GM23338 (cell line): ENCODE results near the gene AMPD3. TPM values are rescaled to one million over a fixed set of nuclear protein-coding genes. Genes with fewer than 3 reads are reported as not detected.

Experiments used
- ATAC-seq: fragments of 200-7000 bp; cut with Tn5 transposase; 3 replicates; pipeline ENCODE4 v1.9.1; 2020
- DNase-seq: peaks from one replicate; pipeline ENCODE4 v3.0.0-alpha.2; 2015; ENCODE audit warnings: low spot score
- H2AFZ ChIP-seq: fragments of 200-600 bp; sonication (generic); 2 replicates; pipeline ENCODE4 v1.8.0; 2016; ENCODE audit warnings: antibody characterized with exemption, mild to moderate bottlenecking, moderate library complexity
- H3F3A ChIP-seq: fragments of 200-600 bp; sonication (generic); replicated peaks from 2 replicates; pipeline ENCODE4 v1.8.0; 2017; ENCODE audit warnings: antibody characterized with exemption, mixed run types, low read depth
- H3K27ac ChIP-seq: fragments of 200-600 bp; sonication (generic); 2 replicates; pipeline ENCODE4 v1.6.1; 2016; ENCODE audit warnings: low read depth
- H3K27me3 ChIP-seq: fragments of 200-600 bp; sonication (generic); 2 replicates; pipeline ENCODE4 v1.8.0; 2016; ENCODE audit warnings: mild to moderate bottlenecking, mixed run types, moderate library complexity; ENCODE audit not compliant: insufficient read depth
- H3K36me3 ChIP-seq: fragments of 200-600 bp; sonication (generic); 2 replicates; pipeline ENCODE4 v1.8.0; 2016; ENCODE audit warnings: mild to moderate bottlenecking; ENCODE audit not compliant: insufficient read depth
- H3K4me1 ChIP-seq: fragments of 200-600 bp; sonication (generic); 2 replicates; pipeline ENCODE4 v1.8.0; 2016; ENCODE audit warnings: mild to moderate bottlenecking, moderate library complexity; ENCODE audit not compliant: insufficient read depth
- H3K4me2 ChIP-seq: fragments of 200-600 bp; sonication (generic); 2 replicates; pipeline ENCODE4 v1.7.1; 2017; ENCODE audit warnings: mixed run types
- H3K4me3 ChIP-seq: fragments of 200-600 bp; sonication (generic); 2 replicates; pipeline ENCODE4 v1.6.1; 2016; ENCODE audit warnings: mixed run types
- H3K79me2 ChIP-seq: fragments of 200-600 bp; sonication (generic); replicated peaks from 2 replicates; pipeline ENCODE4 v1.8.0; 2017; ENCODE audit warnings: mild to moderate bottlenecking; ENCODE audit not compliant: insufficient read depth
- H3K9me2 ChIP-seq: fragments of 200-600 bp; sonication (generic); 2 replicates; pipeline ENCODE4 v1.8.0; 2017; ENCODE audit not compliant: insufficient read depth
- H4K20me1 ChIP-seq: fragments of 200-600 bp; sonication (generic); replicated peaks from 2 replicates; pipeline ENCODE4 v1.8.0; 2017; ENCODE audit warnings: mild to moderate bottlenecking; ENCODE audit not compliant: insufficient read depth
- H3K27ac Mint-ChIP-seq: 2 replicates; pipeline ENCODE4 v1.8.0; 2020; ENCODE audit warnings: inconsistent platforms, mild to moderate bottlenecking, moderate library complexity, mixed read lengths
- H3K27me3 Mint-ChIP-seq: 3 replicates; pipeline ENCODE4 v1.8.0; 2022; ENCODE audit warnings: low read depth, mild to moderate bottlenecking, moderate library complexity, mixed read lengths, inconsistent platforms; ENCODE audit not compliant: insufficient read depth, poor library complexity
- H3K36me3 Mint-ChIP-seq: 3 replicates; pipeline ENCODE4 v1.8.0; 2021; ENCODE audit warnings: low read depth, mild to moderate bottlenecking, inconsistent platforms, moderate library complexity, mixed read lengths
- H3K4me1 Mint-ChIP-seq: 3 replicates; pipeline ENCODE4 v1.8.0; 2020; ENCODE audit warnings: mild to moderate bottlenecking, inconsistent platforms, mixed read lengths
- H3K4me3 Mint-ChIP-seq: 3 replicates; pipeline ENCODE4 v1.8.0; 2021; ENCODE audit warnings: moderate library complexity, mild to moderate bottlenecking, inconsistent platforms, mixed read lengths
- H3K9me3 Mint-ChIP-seq: 3 replicates; pipeline ENCODE4 v1.8.0; 2020; ENCODE audit warnings: moderate library complexity, mild to moderate bottlenecking, inconsistent platforms, mixed read lengths
- CREB1 ChIP-seq: fragments of 250-450 bp; sonication (Bioruptor Pico); IDR thresholded peaks from 2 replicates; pipeline ENCODE4 v1.5.0; 2020; ENCODE audit warnings: low read depth, mild to moderate bottlenecking, moderate library complexity
- EZH2 ChIP-seq: fragments of 200-600 bp; sonication (generic); IDR thresholded peaks from one replicate; pipeline ENCODE4 v1.8.0; 2017; ENCODE audit warnings: antibody characterized with exemption, mild to moderate bottlenecking, low read depth; ENCODE audit not compliant: unreplicated experiment
- EZH2phosphoT487 ChIP-seq: fragments of 200-600 bp; sonication (generic); IDR thresholded peaks from one replicate; pipeline ENCODE4 v1.8.1; 2018; ENCODE audit warnings: antibody characterized with exemption; ENCODE audit not compliant: unreplicated experiment
- JUNB ChIP-seq: IDR thresholded peaks from one replicate; pipeline ENCODE4 v1.6.1; 2016; ENCODE audit warnings: antibody characterized with exemption; ENCODE audit not compliant: unreplicated experiment
- NANOG ChIP-seq: IDR thresholded peaks from 2 replicates; pipeline ENCODE4 v1.6.1; 2016; ENCODE audit warnings: antibody characterized with exemption, borderline replicate concordance
- POLR2AphosphoS5 ChIP-seq: IDR thresholded peaks from 2 replicates; pipeline ENCODE4 v1.6.1; 2016; ENCODE audit warnings: antibody characterized with exemption, low read depth
- polyA plus RNA-seq: library from polyadenylated mRNA; unstranded; fragments of >200 nt; fragmentation: Nextera tagmentation; extraction: Ambion mirVana; gene quantifications from 2 replicates; pipeline ENCODE4 v1.2.1, GENCODE V29; 2016
- total RNA-seq: library from RNA; depleted of rRNA; stranded (reverse); fragments of >200 nt; shearing (Covaris generic); gene quantifications from 2 replicates; pipeline ENCODE4 v1.2.3, GENCODE V29; 2014
- TF ChIP-seq, protein P1 (sequence below): fragments of 250-450 bp; sonication (Bioruptor Pico); IDR thresholded peaks from 2 replicates; pipeline ENCODE4 v1.5.0; 2020; ENCODE audit warnings: mild to moderate bottlenecking, moderate library complexity

Gene AMPD3
- total and polyA plus RNA-seq, 2 experiments from 2014 or later: 1.6 to 2.1 TPM

DNA sequence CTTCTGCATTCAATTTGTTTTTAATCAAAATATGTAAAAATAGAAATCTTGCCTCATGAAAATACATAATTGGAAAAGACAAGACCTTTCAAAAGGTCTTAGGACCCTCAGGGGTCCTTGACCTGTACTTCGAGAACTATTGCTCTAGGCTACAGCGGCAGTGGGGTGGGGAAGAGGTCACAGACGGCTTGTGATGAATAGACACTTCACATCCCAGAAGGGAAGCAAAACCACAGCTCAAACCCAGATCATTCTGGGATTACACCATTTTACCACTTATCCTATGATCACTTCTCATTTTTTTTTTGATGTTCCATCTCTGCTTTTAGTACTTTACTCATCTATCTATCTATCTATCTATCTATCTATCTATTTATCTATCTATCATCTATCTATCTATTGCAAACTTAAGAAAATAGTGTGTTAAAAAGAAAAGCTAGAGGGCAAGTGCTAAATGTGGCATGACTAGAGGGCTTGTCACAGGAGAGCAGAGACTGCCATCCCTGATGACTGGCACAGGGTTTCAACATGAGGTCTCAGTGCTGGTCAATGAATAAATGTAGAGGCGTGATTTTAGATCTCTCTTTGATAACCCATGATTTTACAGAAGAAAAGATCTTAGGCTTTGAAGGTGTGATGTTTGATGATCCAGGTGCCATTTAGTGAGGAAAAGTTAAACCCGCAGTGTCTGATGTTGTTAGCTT, 48.9 kb downstream of the AMPD3 start:
- H3K9me3 Mint-ChIP-seq: no peaks in the 10 kb centered on the region
- no peak overlapping the region for H3K4me2 ChIP-seq
- H3K36me3 Mint-ChIP-seq: peaks cover 11% of the 10 kb centered on the region; the same call in 2 of the 3 replicates
- no peak overlapping the region for H3K4me3 ChIP-seq
- TF ChIP-seq JUNB (no peak), EZH2phosphoT487 (no peak), POLR2AphosphoS5 (no peak), CREB1 (CRISPR knock-in tag) (no peak), EZH2 (no peak), NANOG (no peak)
- TF ChIP-seq, protein P1, sequence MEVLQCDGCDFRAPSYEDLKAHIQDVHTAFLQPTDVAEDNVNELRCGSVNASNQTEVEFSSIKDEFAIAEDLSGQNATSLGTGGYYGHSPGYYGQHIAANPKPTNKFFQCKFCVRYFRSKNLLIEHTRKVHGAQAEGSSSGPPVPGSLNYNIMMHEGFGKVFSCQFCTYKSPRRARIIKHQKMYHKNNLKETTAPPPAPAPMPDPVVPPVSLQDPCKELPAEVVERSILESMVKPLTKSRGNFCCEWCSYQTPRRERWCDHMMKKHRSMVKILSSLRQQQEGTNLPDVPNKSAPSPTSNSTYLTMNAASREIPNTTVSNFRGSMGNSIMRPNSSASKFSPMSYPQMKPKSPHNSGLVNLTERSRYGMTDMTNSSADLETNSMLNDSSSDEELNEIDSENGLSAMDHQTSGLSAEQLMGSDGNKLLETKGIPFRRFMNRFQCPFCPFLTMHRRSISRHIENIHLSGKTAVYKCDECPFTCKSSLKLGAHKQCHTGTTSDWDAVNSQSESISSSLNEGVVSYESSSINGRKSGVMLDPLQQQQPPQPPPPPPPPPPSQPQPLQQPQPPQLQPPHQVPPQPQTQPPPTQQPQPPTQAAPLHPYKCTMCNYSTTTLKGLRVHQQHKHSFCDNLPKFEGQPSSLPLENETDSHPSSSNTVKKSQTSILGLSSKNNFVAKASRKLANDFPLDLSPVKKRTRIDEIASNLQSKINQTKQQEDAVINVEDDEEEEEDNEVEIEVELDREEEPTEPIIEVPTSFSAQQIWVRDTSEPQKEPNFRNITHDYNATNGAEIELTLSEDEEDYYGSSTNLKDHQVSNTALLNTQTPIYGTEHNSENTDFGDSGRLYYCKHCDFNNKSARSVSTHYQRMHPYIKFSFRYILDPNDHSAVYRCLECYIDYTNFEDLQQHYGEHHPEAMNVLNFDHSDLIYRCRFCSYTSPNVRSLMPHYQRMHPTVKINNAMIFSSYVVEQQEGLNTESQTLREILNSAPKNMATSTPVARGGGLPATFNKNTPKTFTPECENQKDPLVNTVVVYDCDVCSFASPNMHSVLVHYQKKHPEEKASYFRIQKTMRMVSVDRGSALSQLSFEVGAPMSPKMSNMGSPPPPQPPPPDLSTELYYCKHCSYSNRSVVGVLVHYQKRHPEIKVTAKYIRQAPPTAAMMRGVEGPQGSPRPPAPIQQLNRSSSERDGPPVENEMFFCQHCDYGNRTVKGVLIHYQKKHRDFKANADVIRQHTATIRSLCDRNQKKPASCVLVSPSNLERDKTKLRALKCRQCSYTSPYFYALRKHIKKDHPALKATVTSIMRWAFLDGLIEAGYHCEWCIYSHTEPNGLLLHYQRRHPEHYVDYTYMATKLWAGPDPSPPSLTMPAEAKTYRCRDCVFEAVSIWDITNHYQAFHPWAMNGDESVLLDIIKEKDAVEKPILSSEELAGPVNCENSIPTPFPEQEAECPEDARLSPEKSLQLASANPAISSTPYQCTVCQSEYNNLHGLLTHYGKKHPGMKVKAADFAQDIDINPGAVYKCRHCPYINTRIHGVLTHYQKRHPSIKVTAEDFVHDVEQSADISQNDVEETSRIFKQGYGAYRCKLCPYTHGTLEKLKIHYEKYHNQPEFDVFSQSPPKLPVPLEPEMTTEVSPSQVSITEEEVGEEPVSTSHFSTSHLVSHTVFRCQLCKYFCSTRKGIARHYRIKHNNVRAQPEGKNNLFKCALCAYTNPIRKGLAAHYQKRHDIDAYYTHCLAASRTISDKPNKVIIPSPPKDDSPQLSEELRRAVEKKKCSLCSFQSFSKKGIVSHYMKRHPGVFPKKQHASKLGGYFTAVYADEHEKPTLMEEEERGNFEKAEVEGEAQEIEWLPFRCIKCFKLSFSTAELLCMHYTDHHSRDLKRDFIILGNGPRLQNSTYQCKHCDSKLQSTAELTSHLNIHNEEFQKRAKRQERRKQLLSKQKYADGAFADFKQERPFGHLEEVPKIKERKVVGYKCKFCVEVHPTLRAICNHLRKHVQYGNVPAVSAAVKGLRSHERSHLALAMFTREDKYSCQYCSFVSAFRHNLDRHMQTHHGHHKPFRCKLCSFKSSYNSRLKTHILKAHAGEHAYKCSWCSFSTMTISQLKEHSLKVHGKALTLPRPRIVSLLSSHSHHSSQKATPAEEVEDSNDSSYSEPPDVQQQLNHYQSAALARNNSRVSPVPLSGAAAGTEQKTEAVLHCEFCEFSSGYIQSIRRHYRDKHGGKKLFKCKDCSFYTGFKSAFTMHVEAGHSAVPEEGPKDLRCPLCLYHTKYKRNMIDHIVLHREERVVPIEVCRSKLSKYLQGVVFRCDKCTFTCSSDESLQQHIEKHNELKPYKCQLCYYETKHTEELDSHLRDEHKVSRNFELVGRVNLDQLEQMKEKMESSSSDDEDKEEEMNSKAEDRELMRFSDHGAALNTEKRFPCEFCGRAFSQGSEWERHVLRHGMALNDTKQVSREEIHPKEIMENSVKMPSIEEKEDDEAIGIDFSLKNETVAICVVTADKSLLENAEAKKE (CRISPR knock-in tag): no peak
- no peaks in the 10 kb centered on the region for H3K79me2 ChIP-seq
- H3K4me3 Mint-ChIP-seq: no peak overlapping the region
- no peaks in the 10 kb centered on the region for H3K27me3 ChIP-seq
- H2AFZ ChIP-seq: no peak overlapping the region
- DNase-seq: no peak
- H3F3A ChIP-seq: no peaks in the 10 kb centered on the region
- H3K27ac Mint-ChIP-seq: no peak overlapping the region
- H3K27me3 Mint-ChIP-seq: peaks cover 5% of the 10 kb centered on the region
- no peak overlapping the region for H3K27ac ChIP-seq
- no peak for ATAC-seq
- H4K20me1 ChIP-seq: no peaks in the 10 kb centered on the region
- H3K4me1 ChIP-seq: no peaks in the 10 kb centered on the region
- no peaks in the 10 kb centered on the region for H3K36me3 ChIP-seq
- H3K4me1 Mint-ChIP-seq: peaks cover 9% of the 10 kb centered on the region; the same call in 2 of the 3 replicates
- 0 out of 2 replicates have a peak, but pooled peaks cover 3% of the 10 kb centered on the region for H3K9me2 ChIP-seq
